Mucosa of descending colon (tissue), 3 donors: Measurements from ENCODE around the gene CALML3. TPM values are rescaled to one million over a fixed set of nuclear protein-coding genes. Genes with fewer than 3 reads are reported as not detected.
A peak's percentile ranks its signal among the peaks of the same experiment; 100 is the strongest.

ENCODE experiments used
- ATAC-seq: fragments of 200-7000 bp; cut with Tn5 transposase; one replicate; pipeline ENCODE4 v1.9.1; 2020; ENCODE audit warnings: mild to moderate bottlenecking, moderate library complexity
- DNase-seq, 3 donors: peaks; one replicate each; pipeline ENCODE4 v3.0.0-alpha.2; 2020
- H3K36me3 ChIP-seq: fragments of 200-600 bp; one replicate; pipeline ENCODE4 v1.8.0; 2021; ENCODE audit warnings: low read depth, mild to moderate bottlenecking
- H3K4me1 ChIP-seq: fragments of 200-600 bp; one replicate; pipeline ENCODE4 v1.8.0; 2021; ENCODE audit warnings: low read depth, mild to moderate bottlenecking
- H3K4me3 ChIP-seq: fragments of 200-600 bp; one replicate; pipeline ENCODE4 v1.8.0; 2021; ENCODE audit warnings: mild to moderate bottlenecking
- H3K9me3 ChIP-seq: fragments of 200-600 bp; one replicate; pipeline ENCODE4 v1.8.0; 2021; ENCODE audit warnings: mild to moderate bottlenecking
- CTCF ChIP-seq: fragments of 200-600 bp; IDR thresholded peaks from one replicate; pipeline ENCODE4 v1.8.0; 2022; ENCODE audit warnings: antibody characterized with exemption, mild to moderate bottlenecking
- intact Hi-C, 2 donors: fragments of 100-400 bp; cut with DNase I in 1 of 2; cut with micrococcal nuclease in 1 of 2; formaldehyde crosslinking; loops; one replicate each; pipeline versions ENCODE4 v1.11.0 to v1.11.1; 2022; cut with DNase I, micrococcal nuclease
- total RNA-seq, 3 donors: library from RNA; stranded (reverse); fragmentation: NEBNext Ultra II Directional in 2 of 3; extraction: Animal tissue kit (Norgen Biotek cat#: 25700) in 2 of 3; gene quantifications; one replicate each; pipeline versions ENCODE4 v1.2.1 to v1.2.4, GENCODE V29; 2021 to 2023
- donor health status: DM: no; HTN: no; CAD: no; lungs with moderate emphysema.
- donor health status: DM: no; HTN: no; CAD: no.
- donor health status: DM: no; HTN: yes; CAD: no.

The CALML3 gene
- total RNA-seq, 3 donors from 2014 or later: 0.09 to 0.17 TPM; not detected in 1

GRCh38 chr10:5573319-5573950 is 48.7 kb downstream of the CALML3 start:
- Histone ChIP-seq H3K4me3 (no peak overlapping the region), H3K9me3 (no peaks in the 10 kb centered on the region), H3K36me3 (no peaks in the 10 kb centered on the region), H3K4me1 (peaks cover 5% of the 10 kb centered on the region)
- no peak for ATAC-seq
- intact Hi-C loops: no loop called here
- DNase-seq: peak in 1 of 3 donors; percentile 3
- TF ChIP-seq CTCF: no peak

DNA sequence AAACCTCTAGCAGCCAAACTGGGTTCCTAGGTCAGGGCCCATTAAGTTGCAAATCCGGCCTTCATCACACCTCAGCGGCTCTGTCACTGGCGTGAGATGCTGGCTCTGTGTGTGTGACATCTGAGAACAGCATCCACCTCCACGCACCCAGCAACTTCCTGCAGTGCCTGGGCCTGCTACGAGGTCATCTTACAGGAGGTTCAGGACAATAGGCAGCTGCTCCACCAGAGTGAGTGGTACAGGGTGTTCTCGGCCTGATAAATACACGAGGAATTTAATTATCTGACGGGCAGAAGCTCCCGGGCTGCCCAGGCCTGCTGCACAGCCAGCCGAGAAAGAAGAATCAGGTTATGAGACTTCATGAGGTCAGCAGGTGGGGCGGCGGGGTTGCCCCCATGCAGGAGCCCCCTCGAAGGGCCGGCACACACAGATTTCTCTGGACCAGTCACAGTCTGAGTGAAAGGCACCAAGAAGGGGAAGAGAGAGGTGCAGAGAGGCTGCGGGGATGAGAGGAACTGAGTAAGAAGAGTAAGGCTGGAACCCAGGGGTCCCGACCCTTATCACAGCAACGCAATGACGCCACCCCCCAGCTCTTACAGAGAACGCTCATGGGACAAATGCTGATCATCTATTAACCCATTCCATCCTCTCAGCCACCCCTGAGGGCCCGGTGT is 49.3 kb downstream of the CALML3 start:
- TF ChIP-seq CTCF: no peak
- H3K9me3 ChIP-seq: no peaks in the 10 kb centered on the region
- no peak overlapping the region for H3K4me3 ChIP-seq
- peaks cover 5% of the 10 kb centered on the region for H3K4me1 ChIP-seq
- no peaks in the 10 kb centered on the region for H3K36me3 ChIP-seq
- ATAC-seq: no peak
- intact Hi-C loops: no loop called here
- DNase-seq: peak in 1 of 3 donors; percentile 33

- ATAC-seq: peak; percentile 87
- no peak for TF ChIP-seq CTCF
Observed at GRCh38 chr10:5574642-5575131, 49.9 kb downstream of the CALML3 start.

DNA sequence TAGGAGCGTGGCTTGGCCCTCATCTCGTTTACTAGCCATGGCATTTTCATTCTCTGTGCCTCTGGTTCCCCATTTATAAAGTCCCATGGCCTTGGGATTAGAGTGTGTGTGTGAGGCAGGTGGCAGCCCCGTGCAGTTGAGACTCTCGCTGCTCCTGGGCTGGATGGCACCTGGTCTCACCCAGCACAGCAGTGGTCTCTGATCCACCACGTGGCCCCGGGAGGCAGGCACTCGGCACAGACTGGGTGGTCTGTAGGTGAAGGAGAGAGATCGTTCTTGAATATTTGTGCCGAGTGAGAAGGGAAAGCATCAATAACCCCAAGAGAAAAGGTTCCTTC is 50.4 kb downstream of the CALML3 start:
- no peaks in the 10 kb centered on the region for H3K9me3 ChIP-seq
- peak in 1 of 3 donors; percentile 31 for DNase-seq
- TF ChIP-seq CTCF: no peak
- no peak overlapping the region for H3K4me3 ChIP-seq
- intact Hi-C loops: no loop called here
- H3K4me1 ChIP-seq: peaks cover 5% of the 10 kb centered on the region
- no peaks in the 10 kb centered on the region for H3K36me3 ChIP-seq
- ATAC-seq: peak; percentile 24

More at GRCh38 chr10:5574642-5575131, 49.9 kb downstream of the CALML3 start:
- Histone ChIP-seq H3K4me3 (no peak overlapping the region), H3K4me1 (peaks cover 5% of the 10 kb centered on the region), H3K9me3 (no peaks in the 10 kb centered on the region), H3K36me3 (no peaks in the 10 kb centered on the region)
- intact Hi-C loops: no loop called here
- DNase-seq: peak in 2 of 3 donors; percentile 67 to 74

DNA sequence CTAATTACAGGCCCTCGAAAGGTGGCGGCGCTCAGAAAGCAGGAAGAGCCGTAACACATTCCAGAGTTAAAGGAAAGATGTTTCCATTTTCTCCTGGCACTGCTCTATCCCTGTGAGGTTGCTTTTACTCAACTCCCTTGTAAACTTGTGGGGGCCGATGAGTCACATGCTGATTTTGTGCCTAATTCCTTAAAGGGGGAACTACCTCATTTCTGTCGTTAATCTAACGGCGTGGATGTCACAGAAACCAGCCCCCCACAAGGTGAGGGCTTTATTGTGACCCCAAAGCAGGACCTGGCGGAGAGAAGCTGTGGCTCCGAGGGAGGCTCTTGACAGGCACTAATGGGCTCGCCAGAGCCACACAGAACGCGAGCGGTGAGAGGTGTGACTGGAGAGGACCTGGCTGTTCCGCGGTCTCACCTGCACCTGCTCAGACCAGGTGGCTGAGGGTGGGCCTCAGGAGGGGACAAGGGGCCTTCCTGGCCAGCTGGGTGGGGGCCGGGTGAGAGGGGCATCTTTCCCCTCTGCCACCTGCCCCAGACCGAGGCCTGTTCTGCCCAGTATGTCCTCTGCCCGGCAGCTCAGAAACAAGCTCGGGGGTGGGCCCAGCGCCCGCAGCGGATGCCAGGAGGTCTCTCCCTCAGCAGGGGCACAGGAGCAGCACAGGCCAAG is 50.9 kb downstream of the CALML3 start:
- Histone ChIP-seq H3K9me3 (no peaks in the 10 kb centered on the region), H3K36me3 (no peaks in the 10 kb centered on the region), H3K4me1 (peaks cover 5% of the 10 kb centered on the region), H3K4me3 (no peak overlapping the region)
- DNase-seq (peak in 1 of 3 donors; percentile 30), ATAC-seq (no peak)
- intact Hi-C loops: no loop called here
- TF ChIP-seq CTCF: no peak
